Ovary (tissue), 3 donors: Measurements from ENCODE around the gene KCTD20.

Experiments
- EP300 ChIP-seq: sonication (generic); formaldehyde crosslinking; IDR thresholded peaks from one replicate; pipeline ENCODE4 v1.6.1; 2017; ENCODE audit warnings: antibody characterized with exemption
- TF ChIP-seq, protein P1 (sequence below), 3 donors: fragments of 450-650 bp in 2 of 3; fragments of 200-600 bp in 1 of 3; IDR thresholded peaks; one replicate each; pipeline versions ENCODE4 v1.5.1 to v1.8.0; 2016 to 2022; ENCODE audit warnings: antibody characterized with exemption in 3 of 3, mild to moderate bottlenecking in 1 of 3
- donor health status: DM: no; HTN: no; CAD: no.

DNA sequence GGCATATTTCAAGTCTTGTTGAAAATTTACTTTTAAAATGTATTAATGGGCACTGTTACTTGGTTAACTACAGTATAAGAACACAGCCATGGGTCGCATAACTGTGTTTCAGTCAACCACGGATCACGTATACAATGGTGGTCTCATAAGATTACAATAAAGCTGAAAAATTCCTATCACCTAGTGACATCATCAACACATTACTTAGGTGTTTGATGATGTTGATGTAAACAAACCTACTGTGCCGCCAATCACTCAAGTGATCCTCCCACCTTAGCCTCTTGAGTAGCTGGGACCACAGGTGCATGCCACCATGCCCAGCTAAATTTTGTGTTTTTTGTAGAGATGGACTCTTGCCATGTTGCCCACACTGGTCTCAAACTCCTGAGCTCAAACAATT lies 38.6 kb upstream of the KCTD20 start:
- TF ChIP-seq, protein P1, sequence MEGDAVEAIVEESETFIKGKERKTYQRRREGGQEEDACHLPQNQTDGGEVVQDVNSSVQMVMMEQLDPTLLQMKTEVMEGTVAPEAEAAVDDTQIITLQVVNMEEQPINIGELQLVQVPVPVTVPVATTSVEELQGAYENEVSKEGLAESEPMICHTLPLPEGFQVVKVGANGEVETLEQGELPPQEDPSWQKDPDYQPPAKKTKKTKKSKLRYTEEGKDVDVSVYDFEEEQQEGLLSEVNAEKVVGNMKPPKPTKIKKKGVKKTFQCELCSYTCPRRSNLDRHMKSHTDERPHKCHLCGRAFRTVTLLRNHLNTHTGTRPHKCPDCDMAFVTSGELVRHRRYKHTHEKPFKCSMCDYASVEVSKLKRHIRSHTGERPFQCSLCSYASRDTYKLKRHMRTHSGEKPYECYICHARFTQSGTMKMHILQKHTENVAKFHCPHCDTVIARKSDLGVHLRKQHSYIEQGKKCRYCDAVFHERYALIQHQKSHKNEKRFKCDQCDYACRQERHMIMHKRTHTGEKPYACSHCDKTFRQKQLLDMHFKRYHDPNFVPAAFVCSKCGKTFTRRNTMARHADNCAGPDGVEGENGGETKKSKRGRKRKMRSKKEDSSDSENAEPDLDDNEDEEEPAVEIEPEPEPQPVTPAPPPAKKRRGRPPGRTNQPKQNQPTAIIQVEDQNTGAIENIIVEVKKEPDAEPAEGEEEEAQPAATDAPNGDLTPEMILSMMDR (IDR thresholded peaks at IDR 0.05) = no peak
- TF ChIP-seq EP300 = no peak
